ENCODE results near the gene IFT20. TPM values are rescaled to one million over a fixed set of nuclear protein-coding genes. Genes with fewer than 3 reads are reported as not detected.

Gene IFT20
- total and polyA plus RNA-seq, 9 of the 15 experiments (the other 6 are each of a cell fraction or from before 2014, with no cell fraction given), result 11.2 to 38.6 (median 20.1) TPM

GRCh38 chr17:28343491-28343932 is 8.2 kb upstream of the IFT20 start (continued):
- TF ChIP-seq CHD2 (IDR thresholded peaks at IDR 0.05; ENCODE audit: low read depth, low read length) (no peak), SMARCA5 (IDR thresholded peaks at IDR 0.05) (no peak)

- intact Hi-C loops (cut with micrococcal nuclease), result no loop called here
- POLR2A ChIA-PET, result interaction anchor here (1.5 kb wide), 1 partner anchor 19 kb away, joined by 3 read pairs; no protein-coding TSS in a partner anchor
- FAIRE-seq, result no peak
- TF ChIP-seq ZBTB34 (CRISPR knock-in tag; IDR thresholded peaks at IDR 0.05), result no peak
- TF ChIP-seq MTA2 (IDR thresholded peaks at IDR 0.05; ENCODE audit: low read depth), result no peak
- 0 out of 2 replicates have a peak, but pooled peaks have one; percentile 37 for TF ChIP-seq POLR2G (IDR thresholded peaks at IDR 0.05; ENCODE audit: low read depth, low read length)
- TF ChIP-seq ZNF274 (IDR thresholded peaks at IDR 0.05; ENCODE audit: borderline replicate concordance, low read depth, low read length), result no peak
- TF ChIP-seq GABPA (tag; conservative IDR thresholded peaks at IDR 0.05; ENCODE audit: low read depth), result no peak
- no peak for TF ChIP-seq ZBTB11 (CRISPR knock-in tag; IDR thresholded peaks at IDR 0.05)
- no peak for TF ChIP-seq ZBTB17 (CRISPR knock-in tag; IDR thresholded peaks at IDR 0.05)
- TF ChIP-seq ZNF512 (tag; IDR thresholded peaks at IDR 0.05), result no peak
- no peak for TF ChIP-seq SRSF1 (IDR thresholded peaks at IDR 0.05; ENCODE audit: low read depth, low read length)
- TF ChIP-seq MCM3 (IDR thresholded peaks at IDR 0.05), result no peak
- TF ChIP-seq ZNF263 (CRISPR knock-in tag; IDR thresholded peaks at IDR 0.05; ENCODE audit: borderline replicate concordance), result no peak
- TF ChIP-seq ZNF253 (CRISPR knock-in tag; conservative IDR thresholded peaks at IDR 0.05), result no peak
- 0 out of 2 replicates have a peak, but pooled peaks have one; percentile 25 for TF ChIP-seq RBFOX2 (IDR thresholded peaks at IDR 0.05; ENCODE audit: low read depth, low read length)
Measured at GRCh38 chr17:28342313-28342712, 7.0 kb upstream of the IFT20 start.

More at GRCh38 chr17:28342313-28342712, 7.0 kb upstream of the IFT20 start:
- Histone ChIP-seq H3K27ac (ENCODE audit: extremely low read depth, low read depth, low read length) (no peak overlapping the region), H3K27me3 (ENCODE audit: control insufficient read depth in 2 of 2, insufficient read depth in 2 of 2, low read length in 2 of 2) (no peaks in the 10 kb centered on the region), H3K4me1 (replicated peaks in 1 of 2; ENCODE audit: control insufficient read depth in 2 of 2, insufficient read depth in 2 of 2, low read length in 2 of 2) (peaks cover 0 to 6% of the 10 kb centered on the region in 2 experiments; a peak in 2 of 5 replicates), H3K79me2 (ENCODE audit: control insufficient read depth, insufficient read depth, low read length) (peaks cover 4% of the 10 kb centered on the region; the same call in 1 of the 3 replicates), H3K4me2 (ENCODE audit: insufficient read depth, low read length) (no peak overlapping the region), H3K9me3 (replicated peaks; ENCODE audit: control insufficient read depth, insufficient read depth, low read depth, low read length) (no peaks in the 10 kb centered on the region), H4K20me1 (replicated peaks; ENCODE audit: control insufficient read depth, insufficient read depth, low read length) (no peaks in the 10 kb centered on the region; the same call in none of the 2 replicates), H3K4me3 (no peak overlapping the region), H3K36me3 (ENCODE audit: control insufficient read depth, insufficient read depth, low read length) (peaks cover 71% of the 10 kb centered on the region), H3K9me1 (ENCODE audit: control insufficient read depth, insufficient read depth, low read length) (peaks cover 2% of the 10 kb centered on the region), H3K9ac (ENCODE audit: insufficient read depth in 1 of 2, low read depth in 2 of 2, low read length in 2 of 2) (peak overlapping the region in 1 of 2 experiments; percentile 4; a peak in 1 of 4 replicates), H2AFZ (ENCODE audit: low read depth, low read length) (no peak overlapping the region)
- CTCF ChIA-PET (ENCODE audit: low intra/inter-chr PET ratio), result no interaction called here
- WGBS (ENCODE audit: insufficient coverage, low coverage, missing lambda C conversion rate), result 89% methylated on average over 14 of the region's 14 CpGs
- ATAC-seq, result no peak
- DNase-seq (ENCODE audit: extremely low read depth in 1 of 4, low spot score in 3 of 4), result no peak
- in situ Hi-C loops (cut with MboI), result no loop called here
- no TSS peak for BruUV-seq (replicated peaks)

Measured in K562 (cell line).